ENCODE data around the gene COL9A1. TPM values are rescaled to one million over a fixed set of nuclear protein-coding genes. Genes with fewer than 3 reads are reported as not detected.
"Not testable (repeated sequence)": the region's sequence is repeated elsewhere in the genome, so short reads cannot be mapped to it uniquely, and the experiment has no call there.

COL9A1 gene
- total RNA-seq, result 1 to 10 TPM in 1 of 2 donors, under 1 TPM in 1; 0.64 to 1.6 TPM
- long read RNA-seq, partial matches to known transcripts, result 3 of 4 reads
- long read RNA-seq, other reads (novel, unspliced or antisense), result 1 of 4 reads

DNA sequence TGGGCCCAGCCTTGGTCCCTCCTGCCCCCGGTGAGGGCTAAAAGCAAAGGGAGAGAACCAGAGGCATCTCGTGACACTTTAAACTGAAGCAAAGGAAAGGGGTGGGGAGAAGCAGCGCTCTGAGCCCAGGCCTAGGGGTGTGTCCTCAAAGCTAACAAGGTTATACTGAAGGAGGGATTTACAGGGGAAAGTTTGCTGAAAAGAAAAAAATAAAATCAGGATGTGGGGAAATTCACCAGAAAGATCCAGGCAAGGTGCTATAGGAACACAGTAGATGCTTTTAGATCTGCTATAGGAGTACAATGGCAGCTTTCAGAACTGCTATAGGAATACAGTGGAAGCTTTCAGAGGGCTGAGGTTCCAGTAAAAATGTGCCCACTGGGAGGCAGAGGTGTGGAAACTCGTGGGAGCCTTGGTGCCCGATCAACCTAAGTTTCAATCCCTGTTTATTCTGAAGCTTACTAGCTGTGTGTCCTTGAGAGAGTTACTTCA, at the start of gene COL9A1:
COL9A1 (minus strand) TSS at position 51 of the 492 bp plus-strand sequence. CDS start 160 bp downstream, outside the sequence.
- DNase-seq (no peak), ATAC-seq (no peak)
- intact Hi-C loops (cut with DNase I, micrococcal nuclease), result no loop called here

DNA sequence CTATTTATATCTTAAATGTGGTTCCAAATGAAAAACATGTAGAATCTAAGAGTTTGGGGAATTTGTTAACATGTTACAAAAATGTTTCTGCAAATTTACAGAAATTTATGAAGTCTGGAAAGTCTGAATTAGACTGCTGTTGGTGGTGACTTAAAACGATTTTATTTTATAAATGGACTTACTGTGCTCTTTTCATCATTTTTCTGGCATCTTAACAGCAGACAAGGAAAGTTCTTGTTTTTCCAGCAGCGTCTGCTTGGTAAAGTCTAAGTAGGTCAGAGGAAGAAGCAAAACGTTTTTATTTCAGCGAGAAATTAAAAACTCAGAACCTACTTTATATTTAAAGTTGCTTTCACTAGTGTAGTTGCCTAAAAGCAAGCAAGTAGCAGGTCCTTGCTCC, 48.6 kb upstream of the COL9A1 start:
- intact Hi-C loops (cut with DNase I, micrococcal nuclease), result no loop called here
- DNase-seq (no peak), ATAC-seq (no peak)

DNA sequence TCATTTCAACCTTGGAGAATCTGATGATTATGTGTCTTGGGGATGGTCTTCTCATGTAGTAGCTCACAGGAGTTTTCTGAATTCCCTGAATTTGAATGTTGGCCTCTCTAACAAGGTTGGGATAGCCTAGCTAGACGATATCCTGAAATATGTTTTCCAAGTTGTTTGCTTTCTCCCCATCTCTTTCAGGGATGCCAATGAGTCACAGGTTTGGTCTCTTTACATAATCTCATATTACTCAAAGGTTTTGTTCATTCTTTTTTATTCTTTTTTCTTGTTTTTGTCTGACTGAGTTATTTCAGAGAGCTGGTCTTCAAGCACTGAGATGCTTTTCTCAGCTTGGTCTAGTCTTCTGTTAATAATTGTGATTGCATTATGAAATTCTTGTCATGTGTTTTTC, 42.7 kb upstream of the COL9A1 start:
- no peak for ATAC-seq
- intact Hi-C loops (cut with DNase I, micrococcal nuclease), result no loop called here
- no peak for DNase-seq

DNA sequence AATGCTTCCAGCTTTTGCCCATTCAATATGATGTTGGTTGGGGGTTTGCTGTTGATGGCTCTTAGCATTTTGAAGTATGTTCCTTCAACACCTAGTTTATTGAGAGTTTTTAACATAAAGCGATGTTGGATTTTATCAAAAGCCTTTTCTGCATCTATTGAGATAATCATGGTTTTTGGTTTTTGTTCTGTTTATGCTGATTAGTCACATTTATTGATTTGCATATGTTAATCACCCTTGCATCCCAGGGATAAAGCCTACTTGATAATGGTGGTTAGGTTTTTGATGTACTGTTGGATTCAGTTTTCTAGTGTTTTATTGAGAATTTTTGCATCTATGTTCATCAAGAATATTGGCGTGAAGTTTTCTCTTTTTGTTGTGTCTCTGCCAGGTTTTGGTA, 40.4 kb upstream of the COL9A1 start:
- no peak for ATAC-seq
- DNase-seq, result no peak
- intact Hi-C loops (cut with DNase I, micrococcal nuclease), result no loop called here

DNA sequence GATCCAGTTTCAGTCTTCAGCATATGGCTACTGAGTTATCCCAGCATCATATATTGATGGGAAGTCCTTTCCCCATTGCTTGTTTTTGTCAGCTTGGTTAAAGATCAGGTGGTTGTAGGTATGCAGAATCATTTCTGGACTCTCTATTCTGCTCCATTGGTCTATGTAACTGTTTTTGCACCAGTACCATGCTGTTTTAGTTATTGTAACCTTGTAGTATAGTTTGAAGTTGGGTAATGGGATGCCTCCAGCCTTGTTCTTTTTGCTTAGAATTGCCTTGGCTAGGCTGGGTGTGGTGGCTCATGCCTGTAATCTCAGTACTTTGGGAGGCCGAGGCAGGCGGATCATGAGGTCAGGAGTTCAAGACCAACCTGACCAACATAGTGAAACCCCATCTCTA, 36.9 kb upstream of the COL9A1 start:
- ATAC-seq; DNase-seq; intact Hi-C loops (cut with DNase I, micrococcal nuclease): not testable (repeated sequence)

DNA sequence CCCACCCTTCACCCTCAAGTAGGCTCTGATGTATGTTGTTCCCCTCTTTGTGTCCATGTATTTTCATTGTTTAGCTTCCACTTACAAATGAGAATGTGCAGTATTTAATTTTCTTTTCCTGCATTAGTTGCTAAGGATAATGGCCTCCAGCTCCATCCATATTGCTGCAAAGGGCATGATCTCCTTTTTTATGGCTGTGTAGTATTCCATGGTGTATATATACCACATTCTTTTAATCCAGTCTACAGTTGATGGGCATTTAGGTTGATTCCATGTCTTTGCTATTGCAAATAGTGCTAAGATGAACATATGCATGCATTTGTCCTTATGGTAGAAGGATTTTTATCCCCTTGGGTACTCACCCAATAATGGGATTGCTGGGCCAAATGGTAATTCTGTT, 35.9 kb upstream of the COL9A1 start:
- intact Hi-C loops (cut with DNase I, micrococcal nuclease), result no loop called here
- no peak for DNase-seq
- ATAC-seq, result no peak

DNA sequence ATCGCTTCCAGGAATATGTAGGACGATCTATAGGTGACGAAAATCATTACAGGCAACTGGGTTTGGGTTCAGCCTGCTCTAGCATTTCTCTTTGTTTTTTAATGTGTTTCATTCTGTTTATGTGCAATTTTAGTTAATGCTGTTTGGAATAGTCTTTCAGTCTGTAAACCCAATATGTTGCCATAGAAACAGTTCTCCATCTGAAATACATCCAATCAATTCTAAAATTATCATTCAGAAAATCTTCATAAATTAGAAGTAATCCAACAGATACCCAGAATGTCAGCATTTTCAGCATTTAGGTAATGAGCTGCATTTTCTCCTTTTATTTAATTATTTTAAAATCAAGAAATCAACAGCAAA, 34.8 kb upstream of the COL9A1 start:
- ATAC-seq (no peak), DNase-seq (no peak)
- intact Hi-C loops (cut with DNase I, micrococcal nuclease), result no loop called here

DNA sequence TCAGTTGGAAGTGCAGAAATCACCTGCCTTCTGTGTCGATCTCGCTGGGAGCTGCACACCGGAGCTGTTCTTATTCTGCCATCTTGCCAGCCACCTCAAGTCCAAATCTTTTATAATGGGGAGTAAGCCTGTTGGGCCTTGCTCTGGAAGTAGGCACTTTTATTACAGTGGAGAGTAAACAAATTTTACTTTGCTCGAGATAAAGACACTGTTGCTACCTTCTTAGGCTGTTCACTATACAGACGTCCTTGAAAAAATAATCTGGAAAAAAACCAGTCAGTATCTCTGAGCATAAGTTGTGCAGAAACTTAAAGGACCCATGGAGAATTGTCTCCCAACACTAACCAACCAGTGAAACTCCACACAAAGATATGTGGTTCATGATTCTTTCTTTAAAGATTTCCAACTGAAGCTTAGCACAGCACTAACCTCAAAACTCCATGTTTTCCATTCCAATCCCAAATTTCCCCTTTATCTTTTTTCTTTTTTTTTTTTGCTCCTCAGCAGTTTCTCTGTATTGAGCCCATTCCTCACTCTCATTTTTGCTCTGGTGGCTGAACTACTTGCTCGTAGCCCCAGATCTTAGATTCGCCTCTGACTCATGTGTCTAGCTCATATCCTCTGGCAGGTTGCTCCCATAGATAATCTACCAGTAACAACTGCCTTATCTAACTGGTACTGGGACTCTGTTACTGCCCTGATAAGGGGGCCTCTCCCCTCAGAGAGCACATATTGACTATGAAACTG, 34.3 kb upstream of the COL9A1 start:
- DNase-seq (no peak), ATAC-seq (peak; percentile 68)
- intact Hi-C loops (cut with DNase I, micrococcal nuclease), result no loop called here

DNA sequence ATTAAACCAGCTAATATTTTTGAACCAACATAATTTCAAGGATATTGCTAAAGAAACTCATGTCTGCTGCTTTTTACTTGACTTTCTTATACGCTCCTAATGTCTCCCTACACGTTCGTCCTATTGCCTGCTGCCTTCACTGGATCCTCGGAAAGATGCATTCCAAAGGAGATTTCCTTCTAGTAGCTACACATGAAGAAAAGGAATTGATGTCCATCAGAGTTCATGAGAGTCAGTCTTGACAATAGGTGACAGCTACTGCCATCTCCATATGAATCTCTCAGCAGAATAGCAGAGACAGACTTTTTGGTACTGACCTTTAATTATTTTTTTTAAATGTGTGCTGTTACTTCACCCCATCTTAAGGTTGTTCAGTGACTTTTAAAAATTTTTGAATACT, 24.2 kb upstream of the COL9A1 start:
- ATAC-seq, result no peak
- intact Hi-C loops (cut with DNase I, micrococcal nuclease), result no loop called here
- no peak for DNase-seq

DNA sequence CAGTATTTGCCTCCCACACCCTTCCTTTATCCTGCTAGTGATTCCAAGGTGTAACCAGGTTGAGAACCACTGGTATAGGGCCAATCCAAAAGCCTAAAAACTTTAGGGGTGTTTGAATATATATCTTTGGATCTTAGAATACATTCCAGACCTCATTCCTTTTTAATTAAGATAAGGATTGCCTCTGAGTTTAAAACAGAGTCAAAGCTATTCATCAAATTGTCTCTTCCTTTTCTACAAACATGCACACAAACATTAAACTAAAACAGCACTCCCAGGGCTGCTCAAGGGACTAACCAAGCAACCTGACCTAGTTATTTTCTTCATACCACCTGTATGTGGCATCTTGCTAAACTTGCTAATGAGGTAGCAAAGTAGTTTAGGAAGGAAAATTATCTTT, 22.1 kb upstream of the COL9A1 start:
- intact Hi-C loops (cut with DNase I, micrococcal nuclease), result no loop called here
- DNase-seq (no peak), ATAC-seq (no peak)

DNA sequence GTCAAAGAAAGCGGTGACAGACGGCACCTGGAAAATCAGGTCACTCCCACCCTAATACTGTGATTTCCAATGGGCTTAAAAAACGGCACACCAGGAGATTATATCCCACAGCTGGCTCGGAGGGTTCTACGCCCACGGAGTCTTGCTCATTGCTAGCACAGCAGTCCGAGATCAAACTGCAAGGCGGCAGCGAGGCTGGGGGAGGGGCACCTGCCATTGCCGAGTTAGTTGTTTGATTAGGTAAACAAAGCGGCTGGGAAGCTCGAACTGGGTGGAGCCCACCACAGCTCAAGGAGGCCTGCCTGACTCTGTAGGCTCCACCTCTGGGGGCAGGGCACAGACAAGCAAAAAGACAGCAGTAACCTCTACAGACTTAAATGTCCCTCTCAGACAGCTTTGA, 14.9 kb upstream of the COL9A1 start:
- intact Hi-C loops (cut with DNase I, micrococcal nuclease); ATAC-seq; DNase-seq: not testable (repeated sequence)

DNA sequence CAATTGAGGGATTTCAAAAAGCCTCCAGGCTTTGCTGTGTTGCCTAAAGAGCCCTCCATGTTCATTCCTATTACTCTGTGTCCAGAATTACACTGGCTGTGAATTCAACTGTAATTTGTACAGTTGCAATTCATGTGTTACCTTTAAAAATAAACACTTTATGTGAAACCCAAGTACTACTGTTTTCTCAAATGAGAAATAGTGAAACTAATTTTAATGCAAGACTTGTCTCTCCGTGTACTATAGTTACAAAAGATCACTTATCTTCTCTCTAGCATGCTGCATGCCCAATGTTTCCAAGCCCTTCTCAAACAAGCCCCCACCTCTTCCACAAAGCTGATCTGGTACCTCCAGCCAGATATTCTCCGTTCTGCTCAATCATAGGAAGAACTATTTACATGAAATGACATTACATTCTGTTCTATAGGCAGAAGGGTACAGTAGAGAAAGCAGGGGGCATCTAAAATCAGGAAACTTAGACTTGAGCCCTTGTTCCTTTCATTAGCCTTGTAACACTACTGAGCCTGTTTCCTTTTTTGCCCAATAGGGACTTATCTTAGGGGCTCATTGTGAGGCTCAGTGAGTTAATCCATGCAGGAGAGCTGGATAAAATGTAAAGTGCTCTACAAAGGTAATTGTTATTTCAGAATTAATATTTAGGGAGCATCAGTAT, 12.3 kb upstream of the COL9A1 start:
- DNase-seq (no peak), ATAC-seq (no peak)
- intact Hi-C loops (cut with DNase I, micrococcal nuclease), result no loop called here

DNA sequence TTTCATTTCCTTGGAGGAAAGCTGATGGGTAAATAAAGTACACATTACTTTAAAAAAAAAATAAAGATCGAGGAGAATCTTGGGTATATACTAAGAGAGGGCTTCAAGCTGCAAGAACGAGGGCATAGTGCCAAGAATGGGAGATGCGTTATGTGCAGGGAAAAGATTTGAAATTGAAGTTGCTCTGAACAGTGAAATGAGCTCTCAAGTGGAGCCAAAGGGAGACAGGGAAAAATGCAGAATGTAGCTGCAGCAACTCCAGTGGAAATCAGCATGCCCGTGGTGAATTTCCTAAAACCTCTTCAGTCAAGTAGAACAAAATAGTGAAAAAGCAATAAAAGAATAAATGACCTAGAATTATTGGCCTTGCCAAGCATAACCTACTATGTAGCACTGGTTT, 11.4 kb upstream of the COL9A1 start:
- ATAC-seq (no peak), DNase-seq (no peak)
- intact Hi-C loops (cut with DNase I, micrococcal nuclease), result loop anchor here in 1 of 2 donors (5.0 kb wide), 1 partner anchor 53 kb away; no protein-coding TSS in a partner anchor

DNA sequence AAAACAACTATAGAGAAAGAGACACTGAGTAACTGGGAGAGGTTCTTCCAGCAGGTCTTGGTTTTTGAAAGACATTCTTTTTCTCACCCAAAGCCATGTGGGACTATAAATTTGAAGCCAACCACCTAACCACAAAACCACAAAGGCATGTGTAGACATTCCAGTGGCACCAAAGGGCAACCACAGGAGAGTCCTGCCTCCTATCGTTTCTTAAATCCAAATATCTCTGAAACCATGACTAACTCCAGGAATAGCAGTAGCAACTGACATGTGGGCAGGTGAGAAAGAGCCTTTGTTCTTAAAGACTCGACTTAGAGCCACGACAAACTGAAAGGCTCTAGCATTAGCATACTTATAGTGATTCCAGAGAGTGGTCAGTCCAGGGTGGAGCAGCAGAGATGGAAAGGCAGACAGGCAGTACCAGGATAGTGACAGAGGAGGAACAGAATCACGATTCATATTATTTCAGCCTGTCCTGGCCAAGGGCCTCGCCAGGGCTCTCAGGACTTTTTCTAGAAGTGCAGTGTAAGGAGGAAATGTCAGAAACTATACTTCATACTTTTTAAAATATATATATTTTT, 9.4 kb upstream of the COL9A1 start:
- ATAC-seq (no peak), DNase-seq (no peak)
- intact Hi-C loops (cut with DNase I, micrococcal nuclease), result loop anchor here in 1 of 2 donors (5.0 kb wide), 1 partner anchor 55 kb away; no protein-coding TSS in a partner anchor

DNA sequence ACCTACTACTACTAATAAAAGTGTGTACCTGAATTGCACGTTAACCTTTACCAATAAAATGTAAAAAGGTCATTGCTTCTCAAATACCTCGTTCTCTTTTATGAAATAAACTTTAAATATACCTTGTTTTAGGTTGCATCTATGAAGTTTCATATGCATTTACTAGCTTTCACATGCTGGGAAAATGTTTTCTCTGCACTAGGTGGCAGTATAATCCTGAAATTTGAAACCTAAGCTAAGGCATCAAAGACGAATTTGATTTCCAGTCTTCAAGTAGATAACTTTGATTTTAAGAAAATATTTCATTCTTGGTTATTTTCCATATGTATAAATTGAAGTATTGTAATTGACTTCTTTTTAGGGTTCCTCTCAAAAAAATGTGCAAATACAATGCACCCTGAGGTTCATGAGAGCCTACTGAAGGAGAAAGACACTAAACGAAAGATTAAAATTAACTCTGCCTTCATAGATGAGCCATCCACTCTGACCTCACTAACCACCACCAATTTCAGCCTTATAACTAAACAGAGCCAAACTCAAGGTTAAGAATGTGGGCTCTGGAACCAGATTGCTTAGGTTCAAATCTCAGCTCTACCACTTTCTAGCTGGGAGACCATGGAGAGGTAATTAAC, 7.3 kb upstream of the COL9A1 start:
- ATAC-seq, result peak; percentile 58
- intact Hi-C loops (cut with DNase I, micrococcal nuclease), result loop anchor here in 1 of 2 donors (5.0 kb wide), 1 partner anchor 57 kb away; no protein-coding TSS in a partner anchor
- DNase-seq, result no peak

DNA sequence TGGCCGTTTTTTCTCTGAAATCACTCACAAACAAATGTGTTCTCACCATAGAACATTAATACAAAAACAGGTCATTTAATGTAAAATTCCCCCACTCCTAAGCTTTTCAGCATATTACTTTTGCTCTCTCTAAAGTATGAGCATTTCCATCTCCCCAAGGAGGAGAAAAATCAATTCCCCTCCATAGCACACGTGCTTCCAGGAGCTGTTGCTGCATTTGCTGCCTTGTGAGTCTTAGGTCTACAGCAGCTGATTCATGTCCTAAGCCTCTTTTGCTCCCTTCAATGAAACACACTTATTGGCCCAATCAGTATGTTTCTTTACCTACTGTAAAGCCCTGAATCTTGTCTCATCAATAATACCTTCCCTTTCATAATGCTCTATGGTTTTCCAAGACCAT, 6.4 kb upstream of the COL9A1 start:
- DNase-seq (no peak), ATAC-seq (no peak)
- intact Hi-C loops (cut with DNase I, micrococcal nuclease), result no loop called here

DNA sequence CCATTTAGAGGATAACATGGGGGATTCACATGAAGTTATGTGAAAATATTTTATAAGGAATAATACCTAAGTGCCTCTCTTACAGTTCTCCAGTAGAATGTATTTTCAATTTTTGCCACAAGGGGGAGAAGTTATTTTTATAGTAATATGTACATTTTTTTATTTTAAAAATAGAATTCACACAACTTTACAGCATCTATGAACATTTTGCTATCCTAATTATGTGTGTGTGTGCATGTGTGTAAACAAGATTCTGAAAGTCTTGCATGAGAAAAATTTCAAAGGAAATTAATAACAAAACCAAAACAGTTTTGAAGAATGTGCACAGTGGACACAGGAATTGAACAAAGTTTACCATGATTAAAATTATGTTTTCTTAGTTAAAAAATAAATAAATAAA, 5.3 kb upstream of the COL9A1 start:
- ATAC-seq; intact Hi-C loops (cut with DNase I, micrococcal nuclease): not testable (repeated sequence)

DNA sequence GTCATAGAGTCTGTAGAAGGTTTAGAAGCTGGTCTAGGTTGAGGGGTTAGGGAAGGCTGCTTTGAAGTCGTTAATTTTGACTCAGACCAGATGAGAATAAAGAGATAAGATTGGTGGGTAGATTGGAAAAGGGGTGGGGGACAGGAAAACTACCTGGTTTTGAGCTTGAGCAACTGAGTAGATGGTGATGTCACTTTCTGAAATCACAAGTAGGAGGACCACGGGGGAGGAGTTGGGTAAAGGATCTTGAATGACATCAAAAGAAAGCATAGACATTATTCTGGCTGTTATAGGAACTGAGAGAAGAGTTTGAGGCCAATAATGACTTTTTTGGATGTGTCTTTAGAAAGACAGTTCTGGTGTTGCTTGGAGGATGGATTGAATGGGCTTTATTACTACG, 4.1 kb upstream of the COL9A1 start:
- intact Hi-C loops (cut with DNase I, micrococcal nuclease), result no loop called here
- DNase-seq (no peak), ATAC-seq (no peak)

More for the DNA sequence above, 5.3 kb upstream of the COL9A1 start:
- DNase-seq, result not testable (repeated sequence)

DNA sequence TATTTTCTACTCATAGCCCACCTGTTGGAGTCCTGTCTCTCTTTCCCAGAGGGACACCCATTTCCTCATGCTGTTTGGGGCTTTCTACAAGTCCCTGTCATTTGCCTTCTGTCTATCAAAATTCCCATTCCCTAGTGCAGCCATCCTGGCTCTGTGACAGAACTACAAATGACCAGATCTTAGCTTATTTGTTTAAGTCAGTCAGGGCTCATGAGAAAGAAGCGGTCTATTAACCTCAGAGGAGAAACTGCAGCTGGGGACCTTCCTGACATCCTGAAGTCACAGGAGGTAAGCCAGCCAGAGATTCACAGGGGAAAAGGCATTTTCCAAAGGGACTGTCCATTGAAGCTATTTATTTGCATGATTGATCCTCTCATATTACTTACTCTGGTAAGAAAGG, 1.7 kb upstream of the COL9A1 start:
- DNase-seq (no peak), ATAC-seq (no peak)
- intact Hi-C loops (cut with DNase I, micrococcal nuclease), result no loop called here

Measured in left colon (tissue), 2 donors.